AG09309 (cell line): ENCODE measurements around the gene TBC1D22A.

Source experiments
- DNase-seq: peaks from one replicate; pipeline ENCODE4 v3.0.0-alpha.2; 2010; ENCODE audit warnings: low read depth
- H3K4me3 ChIP-seq: 2 replicates; pipeline ENCODE4 v1.5.1; 2011; ENCODE audit warnings: mild to moderate bottlenecking, low read depth, low read length, moderate library complexity; ENCODE audit not compliant: control insufficient read depth
- CTCF ChIP-seq: IDR thresholded peaks from 2 replicates; pipeline ENCODE4 v1.5.1; 2011; ENCODE audit warnings: mild to moderate bottlenecking, low read depth, low read length, inconsistent platforms; ENCODE audit not compliant: insufficient read depth, control insufficient read depth; ENCODE audit errors: missing control alignments

TBC1D22A gene

GRCh38 chr22:47199261-47199978 lies 437.0 kb downstream of the TBC1D22A start:
- DNase-seq = no peak
- TF ChIP-seq CTCF = no peak
- H3K4me3 ChIP-seq = no peak overlapping the region

GRCh38 chr22:47199979-47200272 lies 437.5 kb downstream of the TBC1D22A start:
- TF ChIP-seq CTCF = no peak

GRCh38 chr22:47200273-47201051 lies 438.0 kb downstream of the TBC1D22A start:
- no peak for TF ChIP-seq CTCF
- no peak for DNase-seq
- no peak overlapping the region for H3K4me3 ChIP-seq

More at GRCh38 chr22:47199979-47200272, 437.5 kb downstream of the TBC1D22A start:
- no peak for DNase-seq
- H3K4me3 ChIP-seq = no peak overlapping the region

GRCh38 chr22:47201186-47201995 lies 438.9 kb downstream of the TBC1D22A start:
- no peak overlapping the region for H3K4me3 ChIP-seq
- TF ChIP-seq CTCF = no peak
- no peak for DNase-seq

- no peak for DNase-seq
- TF ChIP-seq CTCF = no peak
- H3K4me3 ChIP-seq = no peak overlapping the region
These were observed 439.8 kb downstream of the TBC1D22A start for GRCh38 chr22:47201996-47202818.
